LHCN-M2 (cell line): ENCODE data around the gene INPP4B. TPM values are rescaled to one million over a fixed set of nuclear protein-coding genes. Genes with fewer than 3 reads are reported as not detected.

Source experiments
- DNase-seq: peaks from one replicate; pipeline ENCODE4 v3.0.0-alpha.2; 2012; ENCODE audit warnings: low read depth
- total RNA-seq: library from RNA; depleted of rRNA; stranded (reverse); fragments of >200 nt; gene quantifications from 2 replicates; pipeline ENCODE4 v1.2.3, GENCODE V29; 2014

The INPP4B gene
- total RNA-seq, 1 experiment from 2014 or later: 23.0 TPM

DNA sequence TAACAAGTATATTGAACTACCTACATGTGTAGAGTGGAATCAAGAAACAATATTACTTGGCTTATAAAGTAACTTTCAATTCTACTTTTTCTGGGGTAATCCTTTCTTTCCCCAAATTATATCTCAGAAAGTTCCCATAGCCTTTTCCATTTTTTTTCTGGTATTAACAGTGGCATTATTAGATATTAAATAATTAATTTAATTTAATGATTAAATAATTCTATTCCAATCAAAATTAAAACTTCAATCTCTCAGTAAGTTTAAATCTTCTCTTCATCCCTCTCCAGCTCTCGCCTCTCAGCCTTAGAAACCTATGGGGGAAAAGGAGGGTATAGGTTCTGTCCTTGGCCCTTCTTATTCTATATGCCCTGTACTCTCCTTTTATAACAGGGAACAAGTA, 262.4 kb downstream of the INPP4B start:
- no peak for DNase-seq

- DNase-seq: no peak
Measured at GRCh38 chr4:142582340-142582739, 263.8 kb downstream of the INPP4B start.

DNA sequence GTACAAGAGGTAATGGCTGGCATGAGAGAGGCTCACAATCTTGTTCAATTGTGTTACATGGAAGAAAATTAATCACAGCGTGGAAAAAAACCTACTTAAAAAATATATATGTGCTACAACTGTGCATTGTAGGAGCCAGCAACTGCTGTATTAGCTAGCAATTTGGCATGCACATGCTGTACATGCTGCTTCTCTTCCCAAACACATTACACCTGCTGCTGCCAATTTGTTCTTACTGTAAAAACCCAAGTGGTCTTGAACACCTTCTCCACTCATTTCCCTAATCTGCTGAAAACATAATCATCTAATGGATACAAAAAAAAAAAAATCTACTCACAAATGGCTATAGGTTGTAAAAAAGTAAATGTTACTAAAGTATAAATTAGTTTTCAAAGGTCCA, 264.2 kb downstream of the INPP4B start:
- peak; percentile 13 for DNase-seq

GRCh38 chr4:142579443-142579842, 266.7 kb downstream of the INPP4B start:
- DNase-seq: no peak

DNA sequence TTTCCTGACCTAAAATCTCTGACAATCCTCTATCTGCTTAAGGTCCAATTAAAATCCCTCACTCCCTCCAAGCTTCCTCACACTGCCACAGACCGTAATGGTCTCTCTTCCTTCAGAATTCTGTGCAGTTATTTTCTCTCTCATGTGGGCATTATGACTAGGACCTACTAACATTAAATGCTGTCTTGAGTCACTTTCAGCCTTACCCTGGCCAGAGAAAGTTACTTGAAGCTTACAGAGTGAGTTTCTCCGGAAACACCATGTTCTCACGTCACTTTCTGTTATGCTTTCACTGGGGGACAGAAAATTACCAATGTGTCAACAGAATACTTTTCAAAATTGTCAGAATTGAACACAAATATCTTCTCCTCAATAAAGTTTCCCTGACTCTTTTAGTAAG, 271.8 kb downstream of the INPP4B start:
- DNase-seq: no peak

GRCh38 chr4:142572071-142572470, 274.0 kb downstream of the INPP4B start:
- no peak for DNase-seq

- no peak for DNase-seq
Measured at GRCh38 chr4:142567620-142568451, 278.3 kb downstream of the INPP4B start.

DNA sequence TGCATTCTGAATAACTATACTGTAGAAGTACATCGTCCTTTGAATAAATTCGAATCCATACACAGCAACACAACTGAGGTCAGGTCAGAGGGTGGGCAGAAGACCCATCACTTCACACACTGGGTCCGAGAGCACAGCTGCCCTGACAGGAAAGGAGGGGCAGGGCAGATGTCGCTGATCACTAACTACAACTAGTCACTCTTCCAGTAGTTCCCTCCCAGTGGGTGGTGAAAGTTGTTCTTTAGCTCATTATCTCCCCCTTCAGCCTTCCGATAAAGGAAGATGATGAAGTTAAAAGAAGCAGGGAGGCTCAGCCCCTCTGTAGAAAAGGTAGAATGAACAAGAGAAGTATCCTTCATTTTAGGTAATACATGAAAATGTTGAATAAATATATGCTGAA, 278.9 kb downstream of the INPP4B start:
- DNase-seq: peak; percentile 31

DNA sequence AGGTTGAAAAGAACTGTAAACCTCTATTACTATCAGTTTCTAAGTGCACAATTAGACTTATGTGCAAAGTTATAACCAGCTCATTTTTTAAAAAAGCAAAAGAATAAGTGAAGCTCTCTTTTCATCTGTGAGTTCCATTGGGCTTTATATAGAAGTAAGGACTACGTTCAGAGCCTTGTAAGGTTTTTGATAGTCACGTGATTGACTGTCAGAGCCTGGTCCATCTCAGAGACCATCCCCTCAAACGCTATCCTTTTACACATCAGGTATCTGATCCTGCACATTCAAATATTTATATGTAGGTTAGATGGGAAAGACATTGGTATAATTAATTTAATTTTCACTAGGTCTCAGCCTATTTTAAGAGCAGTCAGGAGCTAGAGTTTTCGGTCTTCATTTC, 279.3 kb downstream of the INPP4B start:
- DNase-seq: no peak

GRCh38 chr4:142566243-142566642, 279.9 kb downstream of the INPP4B start:
- DNase-seq: no peak

- no peak for DNase-seq
Measured at GRCh38 chr4:142565771-142566170, 280.3 kb downstream of the INPP4B start.

GRCh38 chr4:142563682-142564291, 282.3 kb downstream of the INPP4B start:
- DNase-seq: peak; percentile 79

- no peak for DNase-seq
Measured at GRCh38 chr4:142559986-142560385, 286.1 kb downstream of the INPP4B start.

DNA sequence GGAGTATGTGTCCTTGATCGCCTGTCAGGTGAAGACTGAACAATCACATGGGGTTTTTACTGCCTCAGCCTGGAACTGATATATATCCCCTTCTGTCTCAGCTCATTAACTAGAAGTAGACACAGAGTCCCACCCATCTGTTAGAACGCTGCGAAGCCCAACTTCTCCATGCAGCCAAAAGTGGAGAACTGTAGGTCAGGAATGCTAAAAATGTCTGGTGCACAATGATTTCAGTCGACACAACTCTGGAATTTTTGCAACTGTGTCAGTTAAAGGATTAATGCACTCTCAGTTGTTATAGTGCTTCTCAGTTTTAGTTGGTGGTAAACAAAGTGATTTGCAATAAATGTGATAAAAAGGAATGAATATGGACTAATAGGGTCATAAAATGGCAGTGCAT, 287.2 kb downstream of the INPP4B start:
- no peak for DNase-seq

DNA sequence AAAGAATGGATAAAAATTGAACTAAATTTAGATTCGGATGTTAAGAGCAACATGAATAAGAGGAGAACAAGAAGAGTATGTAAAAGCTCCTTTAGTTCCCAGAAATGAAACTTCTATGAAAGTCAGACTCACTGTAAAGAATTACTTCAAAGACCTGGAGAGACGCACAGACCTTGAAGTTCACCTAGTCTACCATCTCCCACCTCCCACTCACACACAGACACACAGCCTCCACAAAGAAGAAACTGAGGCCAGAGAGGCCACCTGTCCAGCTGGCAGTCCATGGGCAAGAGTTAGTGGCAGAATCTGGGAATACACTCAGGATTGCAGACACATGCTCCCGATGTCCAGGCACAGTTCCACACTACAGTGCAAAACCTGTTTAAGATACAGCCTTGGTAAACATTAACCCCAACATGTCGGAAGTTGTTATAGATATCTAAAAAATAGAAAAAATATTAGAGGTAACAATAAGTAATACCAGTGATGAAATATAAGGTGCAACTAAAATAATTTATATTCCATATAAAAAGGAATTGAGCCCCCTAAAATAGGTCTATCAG, 288.8 kb downstream of the INPP4B start:
- DNase-seq: no peak

- DNase-seq: no peak
Measured at GRCh38 chr4:142556570-142557238, 289.4 kb downstream of the INPP4B start.

- DNase-seq: no peak
Measured at GRCh38 chr4:142556048-142556447, 290.1 kb downstream of the INPP4B start.

- DNase-seq: no peak
Measured at GRCh38 chr4:142554412-142554811, 291.7 kb downstream of the INPP4B start.

GRCh38 chr4:142551517-142552305, 294.4 kb downstream of the INPP4B start:
- DNase-seq: peak; percentile 23

GRCh38 chr4:142550965-142551364, 295.1 kb downstream of the INPP4B start:
- DNase-seq: peak; percentile 50

DNA sequence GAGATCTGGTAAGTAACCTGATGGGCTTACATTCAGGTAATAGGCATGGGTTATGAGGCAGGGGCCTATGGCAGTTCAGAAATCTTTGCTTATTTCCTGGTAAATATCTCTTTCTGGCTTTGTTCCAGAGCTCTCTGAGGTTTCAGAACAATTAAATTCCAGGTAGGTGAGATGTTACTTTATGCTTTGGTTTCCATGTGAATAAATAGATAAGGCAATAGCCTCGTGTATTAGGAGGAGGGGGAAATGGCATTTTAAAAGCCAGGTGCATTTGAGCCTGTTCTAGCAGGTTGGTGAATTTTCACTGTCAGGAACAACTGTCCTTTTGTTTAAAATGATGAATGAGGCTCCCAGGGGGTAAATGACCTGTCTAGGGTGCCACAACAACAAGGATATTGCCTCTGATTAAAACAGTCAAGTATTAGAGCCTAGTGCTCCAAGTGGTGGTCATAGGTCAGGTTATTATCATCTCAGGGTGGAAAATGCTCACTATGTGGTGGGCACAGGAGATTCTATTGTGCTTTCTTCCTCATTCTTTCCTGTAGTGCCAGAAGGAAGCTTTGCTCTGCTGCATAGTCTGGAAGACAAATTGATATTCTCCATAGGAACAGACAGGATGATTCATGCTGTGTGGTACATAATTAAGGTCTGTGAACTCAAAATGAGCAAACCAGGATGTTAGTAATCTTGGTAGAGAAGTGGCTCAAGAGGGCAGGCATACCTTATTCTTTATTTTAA, 296.2 kb downstream of the INPP4B start:
- peak; percentile 81 for DNase-seq
